HEK293T (cell line): Measurements from ENCODE around the gene RING1.

ENCODE experiments used
- CTCF ChIA-PET: fragments of 350-600 bp; formaldehyde crosslinking; extraction: SDS; loops from one replicate; lab custom pipeline; 2021; ENCODE audit warnings: antibody characterized with exemption, inconsistent platforms; lab: Yijun Ruan, JAX
- POLR2A ChIA-PET: fragments of 350-600 bp; formaldehyde crosslinking; extraction: SDS; loops from one replicate; lab custom pipeline; 2020; ENCODE audit warnings: antibody characterized with exemption, inconsistent platforms; lab: Yijun Ruan, JAX
- DNase-seq: peaks from one replicate; pipeline ENCODE4 v3.0.0; 2012; ENCODE audit warnings: mixed read lengths; ENCODE audit errors: extremely low spot score
- ARNT ChIP-seq: fragments of 450-650 bp; IDR thresholded peaks from 2 replicates; pipeline ENCODE4 v1.6.1; 2017; ENCODE audit warnings: mild to moderate bottlenecking
- BHLHE40 ChIP-seq: fragments of 450-650 bp; IDR thresholded peaks from 2 replicates; pipeline ENCODE4 v1.6.1; 2016; ENCODE audit warnings: mild to moderate bottlenecking, moderate library complexity, borderline replicate concordance
- CTBP1 ChIP-seq: fragments of 450-650 bp; IDR thresholded peaks from 2 replicates; pipeline ENCODE4 v1.6.1; 2016; ENCODE audit warnings: borderline replicate concordance
- ELF4 ChIP-seq: fragments of 450-650 bp; IDR thresholded peaks from 2 replicates; pipeline ENCODE4 v1.6.1; 2017; ENCODE audit warnings: antibody characterized with exemption
- FOXA1 ChIP-seq: fragments of 450-650 bp; IDR thresholded peaks from 2 replicates; pipeline ENCODE4 v1.6.1; 2016; ENCODE audit warnings: mild to moderate bottlenecking
- FOXK2 ChIP-seq: fragments of 450-650 bp; IDR thresholded peaks from 2 replicates; pipeline ENCODE4 v1.6.1; 2016; ENCODE audit warnings: mild to moderate bottlenecking
- FOXM1 ChIP-seq: fragments of 450-650 bp; IDR thresholded peaks from 2 replicates; pipeline ENCODE4 v1.6.1; 2017; ENCODE audit warnings: mild to moderate bottlenecking, borderline replicate concordance
- HDGF ChIP-seq: fragments of 450-650 bp; IDR thresholded peaks from 2 replicates; pipeline ENCODE4 v1.6.1; 2017; ENCODE audit warnings: antibody characterized with exemption, borderline replicate concordance
- L3MBTL2 ChIP-seq: fragments of 450-650 bp; conservative IDR thresholded peaks from 2 replicates; pipeline ENCODE4 v1.6.1; 2016; ENCODE audit warnings: mild to moderate bottlenecking
- LEF1 ChIP-seq: fragments of 450-650 bp; IDR thresholded peaks from 2 replicates; pipeline ENCODE4 v1.6.1; 2017; ENCODE audit warnings: mild to moderate bottlenecking, borderline replicate concordance
- NFRKB ChIP-seq: fragments of 450-650 bp; IDR thresholded peaks from 2 replicates; pipeline ENCODE4 v1.6.1; 2016; ENCODE audit warnings: mild to moderate bottlenecking, moderate library complexity
- SP1 ChIP-seq: fragments of 450-650 bp; IDR thresholded peaks from 2 replicates; pipeline ENCODE4 v1.6.1; 2017
- SUZ12 ChIP-seq: fragments of 450-650 bp; IDR thresholded peaks from 2 replicates; pipeline ENCODE4 v1.6.1; 2016; ENCODE audit warnings: mild to moderate bottlenecking
- TARDBP ChIP-seq: fragments of 450-650 bp; IDR thresholded peaks from 2 replicates; pipeline ENCODE4 v1.6.1; 2016
- ZNF384 ChIP-seq: fragments of 450-650 bp; IDR thresholded peaks from 2 replicates; pipeline ENCODE4 v1.6.1; 2016
- TF ChIP-seq, protein P1 (sequence below): fragments of 450-650 bp; IDR thresholded peaks from 2 replicates; pipeline ENCODE4 v1.6.1; 2016

The RING1 gene

DNA sequence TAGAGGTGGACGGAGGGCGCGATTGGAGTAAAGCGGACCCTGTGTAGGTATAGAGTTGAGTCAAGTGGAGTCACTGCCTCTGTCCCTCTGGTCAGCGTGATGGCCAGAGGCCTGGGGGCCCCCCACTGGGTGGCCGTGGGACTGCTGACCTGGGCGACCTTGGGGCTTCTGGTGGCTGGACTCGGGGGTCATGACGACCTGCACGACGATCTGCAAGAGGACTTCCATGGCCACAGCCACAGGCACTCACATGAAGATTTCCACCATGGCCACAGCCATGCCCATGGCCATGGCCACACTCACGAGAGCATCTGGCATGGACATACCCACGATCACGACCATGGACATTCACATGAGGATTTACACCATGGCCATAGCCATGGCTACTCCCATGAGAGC is 7.2 kb upstream of the RING1 start:
- ChIA-PET POLR2A (no interaction called here), CTCF (no interaction called here)
- TF ChIP-seq L3MBTL2 (no peak), FOXK2 (no peak)
- no peak for DNase-seq

DNA sequence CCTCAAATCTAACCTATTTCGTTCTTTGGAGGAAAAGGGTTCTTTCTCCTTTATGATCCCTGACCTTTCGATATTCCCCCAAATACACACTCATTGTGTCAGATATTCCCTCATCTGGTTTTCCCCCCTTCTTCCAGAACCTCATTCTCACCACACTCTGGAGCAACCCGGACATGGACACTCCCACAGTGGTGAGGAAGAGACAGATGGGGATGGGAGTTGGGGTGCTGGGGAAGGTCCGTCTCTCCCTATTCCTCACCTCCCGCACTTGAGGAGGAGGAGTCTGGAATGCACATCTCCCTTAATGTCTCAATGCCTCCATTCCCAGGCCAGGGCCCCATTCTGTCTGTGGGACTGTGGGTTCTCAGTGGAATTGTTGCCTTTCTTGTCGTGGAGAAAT is 6.4 kb upstream of the RING1 start:
- CTCF ChIA-PET: no interaction called here
- POLR2A ChIA-PET: no interaction called here
- no peak for DNase-seq
- no peak for TF ChIP-seq L3MBTL2
- no peak for TF ChIP-seq SP1
- no peak for TF ChIP-seq LEF1
- TF ChIP-seq, protein P1, sequence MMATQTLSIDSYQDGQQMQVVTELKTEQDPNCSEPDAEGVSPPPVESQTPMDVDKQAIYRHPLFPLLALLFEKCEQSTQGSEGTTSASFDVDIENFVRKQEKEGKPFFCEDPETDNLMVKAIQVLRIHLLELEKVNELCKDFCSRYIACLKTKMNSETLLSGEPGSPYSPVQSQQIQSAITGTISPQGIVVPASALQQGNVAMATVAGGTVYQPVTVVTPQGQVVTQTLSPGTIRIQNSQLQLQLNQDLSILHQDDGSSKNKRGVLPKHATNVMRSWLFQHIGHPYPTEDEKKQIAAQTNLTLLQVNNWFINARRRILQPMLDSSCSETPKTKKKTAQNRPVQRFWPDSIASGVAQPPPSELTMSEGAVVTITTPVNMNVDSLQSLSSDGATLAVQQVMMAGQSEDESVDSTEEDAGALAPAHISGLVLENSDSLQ: no peak
- no peak for TF ChIP-seq FOXA1
- TF ChIP-seq ARNT: no peak
- no peak for TF ChIP-seq ZNF384
- TF ChIP-seq ELF4: no peak
- TF ChIP-seq FOXM1: no peak
- no peak for TF ChIP-seq FOXK2
- TF ChIP-seq TARDBP: no peak
- no peak for TF ChIP-seq NFRKB
- TF ChIP-seq SUZ12: no peak
- no peak for TF ChIP-seq BHLHE40
- TF ChIP-seq HDGF: no peak
- no peak for TF ChIP-seq CTBP1

DNA sequence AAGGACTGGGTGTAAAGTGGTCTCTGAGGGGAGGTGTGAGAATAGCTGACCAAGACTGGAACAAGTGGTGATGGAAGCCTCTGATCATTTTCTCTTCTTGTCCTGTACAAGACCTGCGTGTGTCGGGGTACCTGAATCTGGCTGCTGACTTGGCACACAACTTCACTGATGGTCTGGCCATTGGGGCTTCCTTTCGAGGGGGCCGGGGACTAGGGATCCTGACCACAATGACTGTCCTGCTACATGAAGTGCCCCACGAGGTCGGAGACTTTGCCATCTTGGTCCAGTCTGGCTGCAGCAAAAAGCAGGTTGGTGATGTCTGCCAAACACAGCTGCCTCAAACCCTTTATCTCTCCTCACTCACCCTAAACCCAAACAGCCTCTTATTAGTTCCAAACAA is 5.5 kb upstream of the RING1 start:
- TF ChIP-seq, protein P1: no peak
- TF ChIP-seq NFRKB (no peak), BHLHE40 (no peak), FOXM1 (no peak), L3MBTL2 (no peak), ARNT (no peak), SUZ12 (no peak), SP1 (no peak), FOXK2 (no peak), TARDBP (no peak), HDGF (no peak), ELF4 (no peak), LEF1 (no peak), CTBP1 (no peak), ZNF384 (no peak), FOXA1 (no peak)
- CTCF ChIA-PET: no interaction called here
- DNase-seq: no peak
- POLR2A ChIA-PET: interaction anchor here (1.2 kb wide), 2 partner anchors 75 to 231 kb away, joined by 3 read pairs; no protein-coding TSS in a partner anchor

DNA sequence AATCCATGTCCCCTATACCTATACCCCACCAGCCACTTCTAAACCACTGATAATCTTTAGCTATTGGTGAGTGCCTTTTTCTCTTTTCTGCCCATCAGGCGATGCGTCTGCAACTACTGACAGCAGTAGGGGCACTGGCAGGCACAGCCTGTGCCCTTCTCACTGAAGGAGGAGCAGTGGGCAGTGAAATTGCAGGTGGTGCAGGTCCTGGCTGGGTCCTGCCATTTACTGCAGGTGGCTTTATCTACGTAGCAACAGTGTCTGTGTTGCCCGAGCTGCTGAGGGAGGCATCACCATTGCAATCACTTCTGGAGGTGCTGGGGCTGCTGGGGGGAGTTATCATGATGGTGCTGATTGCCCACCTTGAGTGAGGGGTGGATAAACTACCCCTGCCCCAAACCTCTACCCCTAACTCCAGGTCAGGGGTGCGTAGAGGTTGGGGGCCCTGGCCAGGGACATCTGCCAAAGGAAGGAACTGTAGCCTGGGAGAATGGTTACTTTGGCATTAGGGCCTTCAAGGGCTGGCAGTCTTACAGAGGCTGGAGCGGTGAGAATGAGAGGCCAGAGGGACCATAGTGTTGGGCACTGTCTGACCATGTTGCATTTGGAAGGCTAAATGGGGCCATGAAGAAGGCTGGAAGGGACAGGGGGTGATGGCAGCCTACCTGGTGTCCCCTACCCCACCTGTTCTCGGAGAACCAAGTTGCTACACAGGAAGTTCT is 4.7 kb upstream of the RING1 start:
- ChIA-PET CTCF (no interaction called here), POLR2A (interaction anchor here (1.2 kb wide), 2 partner anchors 74 to 232 kb away, joined by 3 read pairs; no protein-coding TSS in a partner anchor)
- no peak for DNase-seq
- TF ChIP-seq SP1: no peak
- TF ChIP-seq LEF1: no peak
- no peak for TF ChIP-seq BHLHE40
- TF ChIP-seq SUZ12: no peak
- no peak for TF ChIP-seq CTBP1
- TF ChIP-seq TARDBP: no peak
- no peak for TF ChIP-seq ZNF384
- TF ChIP-seq ARNT: no peak

DNA sequence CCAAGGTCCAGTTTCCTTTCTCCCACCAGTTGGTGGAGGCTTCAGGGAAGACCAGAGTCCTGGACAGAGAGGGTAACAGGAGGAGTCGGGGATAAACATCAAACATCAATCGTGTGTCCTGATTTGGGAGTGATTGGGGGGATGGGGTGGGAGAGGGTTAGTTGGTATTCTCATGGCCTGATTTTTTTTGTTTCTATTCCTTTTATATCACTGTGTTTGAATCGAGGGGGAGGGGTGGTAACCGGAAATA is 4.2 kb upstream of the RING1 start:
- DNase-seq: no peak
- no peak for TF ChIP-seq SUZ12
- TF ChIP-seq NFRKB: no peak
- ChIA-PET CTCF (no interaction called here), POLR2A (interaction anchor here (0.5 to 2.4 kb wide), 4 partner anchors 30 to 233 kb away, joined by 4 to 25 read pairs (median 6); no protein-coding TSS in a partner anchor)

DNA sequence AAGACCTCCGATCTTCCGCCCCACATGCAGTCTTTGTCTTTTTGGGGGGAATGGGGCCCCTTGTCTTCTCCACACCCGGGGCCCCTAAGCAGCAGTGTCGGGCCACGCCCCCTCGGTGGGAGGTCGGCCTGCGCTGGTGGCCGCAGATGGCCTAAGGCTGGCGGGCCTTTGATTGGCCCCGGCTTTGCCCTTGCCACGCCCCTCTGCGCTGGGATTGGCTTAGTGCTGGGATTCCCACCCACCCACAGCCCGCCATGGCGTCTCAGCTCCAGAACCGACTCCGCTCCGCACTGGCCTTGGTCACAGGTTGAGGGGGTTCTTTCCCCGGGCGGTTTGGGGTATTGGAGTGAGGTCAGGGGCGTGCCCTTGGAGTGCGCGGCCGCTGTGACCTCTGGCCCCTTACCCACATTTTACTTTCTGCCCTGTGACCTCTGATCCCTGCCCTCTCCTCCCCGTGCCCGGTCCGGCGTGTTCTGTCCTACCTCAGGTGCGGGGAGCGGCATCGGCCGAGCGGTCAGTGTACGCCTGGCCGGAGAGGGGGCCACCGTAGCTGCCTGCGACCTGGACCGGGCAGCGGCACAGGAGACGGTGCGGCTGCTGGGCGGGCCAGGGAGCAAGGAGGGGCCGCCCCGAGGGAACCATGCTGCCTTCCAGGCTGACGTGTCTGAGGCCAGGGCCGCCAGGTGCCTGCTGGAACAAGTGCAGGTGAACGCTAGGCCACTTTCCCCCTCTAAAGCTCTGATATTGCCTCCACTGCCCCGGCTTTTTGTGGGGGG is 3.7 kb upstream of the RING1 start, which contains the start of gene HSD17B8:
HSD17B8 (plus strand) TSS at position 241 of the 776 bp plus-strand sequence; CDS start at position 255, 14 bp downstream.
- TF ChIP-seq SUZ12 (no peak), ARNT (no peak), TARDBP (no peak), FOXM1 (no peak), LEF1 (no peak), L3MBTL2 (no peak; the same call in 1 of the 2 replicates), CTBP1 (no peak), FOXK2 (no peak), BHLHE40 (no peak), NFRKB (no peak), ELF4 (no peak)
- TF ChIP-seq, protein P1: no peak
- ChIA-PET POLR2A (interaction anchor here (0.5 to 2.4 kb wide), 5 partner anchors 29 to 233 kb away, joined by 4 to 25 read pairs (median 6); partner anchors contain the start of genes RPS18 and VPS52), CTCF (interaction anchor here (0.7 to 1.5 kb wide), 2 partner anchors 43 to 51 kb away, joined by 3 read pairs; no protein-coding TSS in a partner anchor)
- DNase-seq: peak; percentile 88
